ENCODE data around the gene SLC34A2.

Gene SLC34A2

DNA sequence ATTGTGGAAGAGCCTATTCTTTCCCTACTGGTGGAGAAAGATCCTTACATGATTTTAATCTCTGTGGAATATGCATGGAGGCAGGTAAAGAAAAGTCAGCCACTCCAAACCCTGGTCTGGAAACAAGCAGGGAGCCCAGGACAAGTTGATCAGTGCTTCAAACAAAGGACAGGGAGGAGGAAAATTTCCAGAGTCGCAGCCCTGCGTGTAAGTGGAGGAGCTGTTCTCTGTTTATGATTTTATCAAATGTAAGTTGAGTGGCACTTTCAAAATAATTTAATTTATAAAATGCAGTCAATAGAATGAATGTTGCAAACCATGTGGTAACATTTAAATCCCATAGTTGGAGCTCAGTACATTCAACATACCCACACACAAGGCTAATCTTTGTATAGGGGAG, 57.0 kb downstream of the SLC34A2 start:
- no peak for DNase-seq
- H3K36me3 ChIP-seq (ENCODE audit: control insufficient read depth, insufficient read depth, low read length): no peaks in the 10 kb centered on the region
- no peak overlapping the region for H3K27ac ChIP-seq (ENCODE audit: insufficient read depth, low read length, poor library complexity, severe bottlenecking)
- H3K4me1 ChIP-seq (ENCODE audit: control insufficient read depth, insufficient read depth, low read length, poor library complexity, severe bottlenecking): no peaks in the 10 kb centered on the region
- no peaks in the 10 kb centered on the region for H3K27me3 ChIP-seq (replicated peaks; ENCODE audit: control insufficient read depth, insufficient read depth, low read length, poor library complexity, severe bottlenecking)
- H3K4me3 ChIP-seq (ENCODE audit: insufficient read depth, low read depth, low read length, poor library complexity, severe bottlenecking): no peak overlapping the region
- H3K9me3 ChIP-seq (ENCODE audit: control insufficient read depth, low read length): no peaks in the 10 kb centered on the region

DNA sequence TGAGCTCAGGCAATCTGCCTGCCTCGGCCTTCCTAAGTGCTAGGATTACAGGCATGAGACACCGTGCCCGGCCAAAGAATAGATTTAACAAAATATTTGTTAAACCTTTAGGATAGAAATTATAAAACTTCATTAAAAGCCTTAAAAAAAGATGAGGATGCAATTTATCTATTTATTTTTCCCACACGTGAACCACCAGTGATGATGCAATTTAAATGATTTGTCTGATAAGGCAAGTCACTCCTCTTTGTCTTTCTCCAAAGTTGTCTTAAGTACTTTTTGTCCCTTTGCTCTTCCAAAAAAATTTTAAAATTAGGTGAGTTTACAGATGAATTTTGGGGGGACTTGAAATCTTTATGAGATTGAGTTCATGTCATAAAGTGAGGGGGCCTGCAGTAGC, 58.2 kb downstream of the SLC34A2 start:
- H3K27me3 ChIP-seq (replicated peaks; ENCODE audit: control insufficient read depth, insufficient read depth, low read length, poor library complexity, severe bottlenecking): no peaks in the 10 kb centered on the region
- no peak overlapping the region for H3K27ac ChIP-seq (ENCODE audit: insufficient read depth, low read length, poor library complexity, severe bottlenecking)
- no peaks in the 10 kb centered on the region for H3K4me1 ChIP-seq (ENCODE audit: control insufficient read depth, insufficient read depth, low read length, poor library complexity, severe bottlenecking)
- H3K36me3 ChIP-seq (ENCODE audit: control insufficient read depth, insufficient read depth, low read length): no peaks in the 10 kb centered on the region
- H3K4me3 ChIP-seq (ENCODE audit: insufficient read depth, low read depth, low read length, poor library complexity, severe bottlenecking): no peak overlapping the region
- no peaks in the 10 kb centered on the region for H3K9me3 ChIP-seq (ENCODE audit: control insufficient read depth, low read length)
- DNase-seq: no peak

DNA sequence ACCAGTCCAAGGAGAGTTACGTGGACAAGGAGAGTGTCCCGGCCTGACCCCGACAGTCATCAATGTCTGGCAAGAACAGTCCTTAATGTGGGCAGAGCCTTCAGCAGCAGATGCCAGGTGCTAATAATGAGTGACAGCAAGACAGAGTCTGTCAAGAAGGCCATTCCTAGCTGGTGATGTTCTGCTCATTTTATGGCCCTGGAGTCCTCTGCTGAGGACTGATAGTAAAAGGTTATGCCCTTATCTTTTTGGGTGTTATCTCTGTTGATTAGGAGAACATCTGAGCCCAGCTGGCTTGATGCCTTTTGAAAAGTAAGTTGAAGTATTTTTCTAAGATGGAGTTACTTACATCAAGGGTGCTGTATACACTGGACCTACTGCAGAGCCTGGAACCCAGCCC, 67.3 kb downstream of the SLC34A2 start:
- no peaks in the 10 kb centered on the region for H3K4me1 ChIP-seq (ENCODE audit: control insufficient read depth, insufficient read depth, low read length, poor library complexity, severe bottlenecking)
- no peaks in the 10 kb centered on the region for H3K27me3 ChIP-seq (replicated peaks; ENCODE audit: control insufficient read depth, insufficient read depth, low read length, poor library complexity, severe bottlenecking)
- DNase-seq: no peak
- no peaks in the 10 kb centered on the region for H3K9me3 ChIP-seq (ENCODE audit: control insufficient read depth, low read length)
- no peak overlapping the region for H3K4me3 ChIP-seq (ENCODE audit: insufficient read depth, low read depth, low read length, poor library complexity, severe bottlenecking)
- H3K36me3 ChIP-seq (ENCODE audit: control insufficient read depth, insufficient read depth, low read length): no peaks in the 10 kb centered on the region
- no peak overlapping the region for H3K27ac ChIP-seq (ENCODE audit: insufficient read depth, low read length, poor library complexity, severe bottlenecking)

DNA sequence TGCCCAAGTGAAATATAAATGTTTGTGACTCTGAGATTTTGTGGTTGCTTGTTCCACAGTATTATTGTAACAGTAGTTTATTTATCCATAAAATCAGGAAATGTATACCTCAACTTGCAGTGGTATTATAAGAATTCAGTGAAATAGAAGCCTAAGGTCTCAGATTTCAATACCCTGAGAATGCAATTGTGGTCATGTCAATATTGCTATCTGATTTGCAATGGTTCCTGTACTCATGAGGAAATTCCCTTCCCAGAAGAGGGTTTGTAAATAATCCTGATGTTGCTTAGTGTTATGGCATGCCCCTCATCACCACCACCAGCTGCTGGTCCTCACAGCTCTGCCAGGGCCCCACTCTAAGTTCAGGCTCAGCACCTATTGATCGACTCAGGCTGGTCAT, 67.8 kb downstream of the SLC34A2 start:
- no peak overlapping the region for H3K4me3 ChIP-seq (ENCODE audit: insufficient read depth, low read depth, low read length, poor library complexity, severe bottlenecking)
- H3K27me3 ChIP-seq (replicated peaks; ENCODE audit: control insufficient read depth, insufficient read depth, low read length, poor library complexity, severe bottlenecking): no peaks in the 10 kb centered on the region
- no peak for DNase-seq
- H3K36me3 ChIP-seq (ENCODE audit: control insufficient read depth, insufficient read depth, low read length): no peaks in the 10 kb centered on the region
- no peaks in the 10 kb centered on the region for H3K9me3 ChIP-seq (ENCODE audit: control insufficient read depth, low read length)
- no peaks in the 10 kb centered on the region for H3K4me1 ChIP-seq (ENCODE audit: control insufficient read depth, insufficient read depth, low read length, poor library complexity, severe bottlenecking)
- H3K27ac ChIP-seq (ENCODE audit: insufficient read depth, low read length, poor library complexity, severe bottlenecking): no peak overlapping the region

DNA sequence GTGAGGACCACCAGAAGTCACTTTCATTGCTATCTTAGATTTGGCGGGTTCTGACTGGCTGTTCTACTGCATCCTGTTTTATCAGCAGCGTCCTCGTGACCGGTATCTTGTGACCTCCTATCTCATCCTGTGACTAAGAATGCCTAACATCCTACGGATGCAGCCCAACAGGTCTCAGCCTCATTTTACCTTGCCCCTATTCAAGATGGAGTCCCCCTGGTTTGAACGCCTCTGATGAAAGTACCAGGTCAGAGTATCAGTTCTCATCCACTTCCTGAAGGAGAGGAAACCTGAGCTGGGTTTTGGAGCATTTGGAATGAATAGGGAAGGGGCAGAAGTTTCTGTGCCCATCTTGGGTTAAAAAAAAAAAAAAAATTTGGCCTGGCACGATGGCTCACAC, 70.2 kb downstream of the SLC34A2 start:
- Histone ChIP-seq H3K27me3 (replicated peaks; ENCODE audit: control insufficient read depth, insufficient read depth, low read length, poor library complexity, severe bottlenecking) (no peaks in the 10 kb centered on the region), H3K4me3 (ENCODE audit: insufficient read depth, low read depth, low read length, poor library complexity, severe bottlenecking) (no peak overlapping the region), H3K27ac (ENCODE audit: insufficient read depth, low read length, poor library complexity, severe bottlenecking) (no peak overlapping the region), H3K36me3 (ENCODE audit: control insufficient read depth, insufficient read depth, low read length) (no peaks in the 10 kb centered on the region), H3K4me1 (ENCODE audit: control insufficient read depth, insufficient read depth, low read length, poor library complexity, severe bottlenecking) (no peaks in the 10 kb centered on the region), H3K9me3 (ENCODE audit: control insufficient read depth, low read length) (no peaks in the 10 kb centered on the region)
- DNase-seq: no peak

DNA sequence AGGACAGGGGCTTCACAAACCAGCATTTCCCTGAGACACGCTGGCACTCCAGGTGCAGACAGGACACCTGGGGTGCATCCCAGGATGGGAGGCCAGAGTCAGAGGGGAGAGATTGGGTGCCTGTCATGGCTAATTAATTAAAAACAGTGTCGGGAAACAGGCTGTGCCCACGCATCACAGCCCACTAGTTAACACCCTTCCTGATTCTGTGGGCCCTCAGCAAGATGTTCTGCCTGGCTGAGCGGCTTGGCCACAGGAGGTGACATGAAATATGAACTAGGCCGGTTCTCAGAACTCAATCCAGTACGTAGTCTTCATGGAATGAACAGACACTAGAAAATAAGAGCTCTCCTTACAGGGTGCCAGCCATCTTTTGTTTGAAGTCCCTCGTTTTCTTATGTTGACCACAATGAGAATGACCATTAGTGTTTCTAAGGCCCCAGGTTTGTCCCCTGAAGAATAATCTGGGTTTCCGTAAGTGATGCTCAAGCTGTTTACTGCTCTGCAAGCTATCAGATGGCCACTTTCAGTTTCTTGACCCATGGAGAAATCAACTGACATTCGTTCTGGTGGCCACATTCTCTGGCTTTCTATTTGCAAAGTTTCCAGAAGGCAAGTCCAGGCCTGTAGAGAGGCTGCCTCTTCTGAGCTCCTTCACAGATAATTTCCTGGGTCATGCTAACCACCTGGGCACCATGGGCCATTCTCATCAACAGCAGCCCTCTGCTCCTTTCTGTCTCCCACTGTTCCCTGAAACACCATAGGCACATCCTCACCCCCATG, 72.3 kb downstream of the SLC34A2 start:
- Histone ChIP-seq H3K36me3 (ENCODE audit: control insufficient read depth, insufficient read depth, low read length) (no peaks in the 10 kb centered on the region), H3K4me1 (ENCODE audit: control insufficient read depth, insufficient read depth, low read length, poor library complexity, severe bottlenecking) (no peaks in the 10 kb centered on the region), H3K4me3 (ENCODE audit: insufficient read depth, low read depth, low read length, poor library complexity, severe bottlenecking) (no peak overlapping the region), H3K9me3 (ENCODE audit: control insufficient read depth, low read length) (no peaks in the 10 kb centered on the region), H3K27me3 (replicated peaks; ENCODE audit: control insufficient read depth, insufficient read depth, low read length, poor library complexity, severe bottlenecking) (no peaks in the 10 kb centered on the region), H3K27ac (ENCODE audit: insufficient read depth, low read length, poor library complexity, severe bottlenecking) (no peak overlapping the region)
- DNase-seq: no peak
